ENCODE data around the gene PARVG.

DNA sequence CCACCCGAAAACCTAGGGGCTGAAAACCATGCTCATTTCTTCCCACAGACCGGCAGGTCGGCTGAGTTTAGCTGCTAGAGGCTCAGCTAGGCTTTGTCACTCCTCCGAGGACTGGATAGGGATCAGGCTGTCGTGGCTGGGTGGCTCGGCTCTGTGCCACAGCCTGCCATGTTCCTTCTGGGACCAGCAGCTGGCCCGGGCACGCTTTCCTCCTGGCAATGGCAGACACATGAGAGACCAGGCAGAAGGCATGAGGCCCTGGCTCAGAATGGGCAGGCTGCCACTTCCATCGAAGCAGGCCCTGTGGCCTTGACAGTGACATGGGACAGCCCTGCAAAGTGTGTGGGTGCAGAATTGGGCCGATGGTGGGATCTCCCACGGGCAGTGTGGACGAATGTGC, 20.9 kb downstream of the PARVG start:
- TF ChIP-seq, protein P1, sequence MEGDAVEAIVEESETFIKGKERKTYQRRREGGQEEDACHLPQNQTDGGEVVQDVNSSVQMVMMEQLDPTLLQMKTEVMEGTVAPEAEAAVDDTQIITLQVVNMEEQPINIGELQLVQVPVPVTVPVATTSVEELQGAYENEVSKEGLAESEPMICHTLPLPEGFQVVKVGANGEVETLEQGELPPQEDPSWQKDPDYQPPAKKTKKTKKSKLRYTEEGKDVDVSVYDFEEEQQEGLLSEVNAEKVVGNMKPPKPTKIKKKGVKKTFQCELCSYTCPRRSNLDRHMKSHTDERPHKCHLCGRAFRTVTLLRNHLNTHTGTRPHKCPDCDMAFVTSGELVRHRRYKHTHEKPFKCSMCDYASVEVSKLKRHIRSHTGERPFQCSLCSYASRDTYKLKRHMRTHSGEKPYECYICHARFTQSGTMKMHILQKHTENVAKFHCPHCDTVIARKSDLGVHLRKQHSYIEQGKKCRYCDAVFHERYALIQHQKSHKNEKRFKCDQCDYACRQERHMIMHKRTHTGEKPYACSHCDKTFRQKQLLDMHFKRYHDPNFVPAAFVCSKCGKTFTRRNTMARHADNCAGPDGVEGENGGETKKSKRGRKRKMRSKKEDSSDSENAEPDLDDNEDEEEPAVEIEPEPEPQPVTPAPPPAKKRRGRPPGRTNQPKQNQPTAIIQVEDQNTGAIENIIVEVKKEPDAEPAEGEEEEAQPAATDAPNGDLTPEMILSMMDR (IDR thresholded peaks at IDR 0.05; ENCODE audit: insufficient read depth, low read depth, low read length), result no peak
- no peak for TF ChIP-seq EZH2 (IDR thresholded peaks at IDR 0.05; ENCODE audit: insufficient read depth, low read length)
